Coronary artery (tissue), 2 donors: ENCODE measurements around the gene ZDHHC23.

ENCODE experiments used
- DNase-seq: peaks from one replicate; pipeline ENCODE4 v3.0.0-alpha.2; 2017; ENCODE audit warnings: low spot score
- H3K27ac ChIP-seq, 2 donors: fragments of 200-600 bp; sonication (generic); one replicate each; pipeline ENCODE4 v1.5.1; 2016 to 2019
- H3K4me3 ChIP-seq: fragments of 200-600 bp; sonication (generic); 2 replicates; pipeline ENCODE4 v1.5.1; 2016; ENCODE audit warnings: mild to moderate bottlenecking, moderate library complexity
- TF ChIP-seq, protein P1 (sequence below): fragments of 200-600 bp; sonication (generic); IDR thresholded peaks from one replicate; pipeline ENCODE4 v1.5.1; 2019; ENCODE audit warnings: antibody characterized with exemption

Gene ZDHHC23

DNA sequence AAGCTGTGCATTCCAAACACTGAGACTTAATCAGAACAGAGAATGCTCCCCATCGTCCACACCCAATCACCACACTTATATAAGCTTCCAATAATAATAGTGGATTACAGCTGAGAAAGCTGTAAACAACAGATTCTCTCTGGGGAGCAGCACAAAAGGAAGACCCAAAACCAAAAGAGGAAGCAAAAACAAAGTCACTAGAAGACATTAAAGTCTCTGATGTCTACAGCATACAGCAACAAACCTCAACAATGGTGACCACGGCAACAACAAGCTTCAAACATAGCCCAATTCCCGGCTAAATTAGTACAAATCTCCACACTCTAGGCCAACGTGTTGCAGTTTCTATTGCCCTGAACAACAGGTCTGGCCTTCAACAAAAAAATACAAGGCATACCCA, 37.7 kb downstream of the ZDHHC23 start:
- TF ChIP-seq, protein P1, sequence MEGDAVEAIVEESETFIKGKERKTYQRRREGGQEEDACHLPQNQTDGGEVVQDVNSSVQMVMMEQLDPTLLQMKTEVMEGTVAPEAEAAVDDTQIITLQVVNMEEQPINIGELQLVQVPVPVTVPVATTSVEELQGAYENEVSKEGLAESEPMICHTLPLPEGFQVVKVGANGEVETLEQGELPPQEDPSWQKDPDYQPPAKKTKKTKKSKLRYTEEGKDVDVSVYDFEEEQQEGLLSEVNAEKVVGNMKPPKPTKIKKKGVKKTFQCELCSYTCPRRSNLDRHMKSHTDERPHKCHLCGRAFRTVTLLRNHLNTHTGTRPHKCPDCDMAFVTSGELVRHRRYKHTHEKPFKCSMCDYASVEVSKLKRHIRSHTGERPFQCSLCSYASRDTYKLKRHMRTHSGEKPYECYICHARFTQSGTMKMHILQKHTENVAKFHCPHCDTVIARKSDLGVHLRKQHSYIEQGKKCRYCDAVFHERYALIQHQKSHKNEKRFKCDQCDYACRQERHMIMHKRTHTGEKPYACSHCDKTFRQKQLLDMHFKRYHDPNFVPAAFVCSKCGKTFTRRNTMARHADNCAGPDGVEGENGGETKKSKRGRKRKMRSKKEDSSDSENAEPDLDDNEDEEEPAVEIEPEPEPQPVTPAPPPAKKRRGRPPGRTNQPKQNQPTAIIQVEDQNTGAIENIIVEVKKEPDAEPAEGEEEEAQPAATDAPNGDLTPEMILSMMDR = no peak
- no peak overlapping the region for H3K4me3 ChIP-seq
- no peak overlapping the region for H3K27ac ChIP-seq
- DNase-seq = no peak

DNA sequence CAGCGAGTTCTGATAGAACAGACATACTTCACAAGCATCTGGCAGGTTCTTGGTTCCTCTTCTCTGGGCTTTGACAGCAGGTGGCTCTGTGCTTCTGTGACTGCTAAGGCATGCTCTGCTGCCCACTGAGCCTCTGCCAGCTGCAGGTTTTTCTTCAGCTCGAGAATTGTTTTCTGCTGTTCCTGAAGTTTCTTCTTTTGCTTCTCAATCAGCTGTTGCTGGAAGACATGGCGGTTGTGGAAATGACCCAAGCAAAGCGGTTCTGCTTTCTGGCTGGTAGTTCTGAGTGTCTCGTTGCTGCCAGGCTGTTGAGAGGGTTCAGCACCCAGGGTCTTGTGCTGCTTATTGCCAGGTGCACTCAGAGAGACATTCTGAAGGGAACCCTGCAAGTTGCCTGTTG, 57.7 kb downstream of the ZDHHC23 start:
- no peak for DNase-seq
- H3K4me3 ChIP-seq = no peak overlapping the region
- no peak overlapping the region for H3K27ac ChIP-seq
- TF ChIP-seq, protein P1 = no peak

DNA sequence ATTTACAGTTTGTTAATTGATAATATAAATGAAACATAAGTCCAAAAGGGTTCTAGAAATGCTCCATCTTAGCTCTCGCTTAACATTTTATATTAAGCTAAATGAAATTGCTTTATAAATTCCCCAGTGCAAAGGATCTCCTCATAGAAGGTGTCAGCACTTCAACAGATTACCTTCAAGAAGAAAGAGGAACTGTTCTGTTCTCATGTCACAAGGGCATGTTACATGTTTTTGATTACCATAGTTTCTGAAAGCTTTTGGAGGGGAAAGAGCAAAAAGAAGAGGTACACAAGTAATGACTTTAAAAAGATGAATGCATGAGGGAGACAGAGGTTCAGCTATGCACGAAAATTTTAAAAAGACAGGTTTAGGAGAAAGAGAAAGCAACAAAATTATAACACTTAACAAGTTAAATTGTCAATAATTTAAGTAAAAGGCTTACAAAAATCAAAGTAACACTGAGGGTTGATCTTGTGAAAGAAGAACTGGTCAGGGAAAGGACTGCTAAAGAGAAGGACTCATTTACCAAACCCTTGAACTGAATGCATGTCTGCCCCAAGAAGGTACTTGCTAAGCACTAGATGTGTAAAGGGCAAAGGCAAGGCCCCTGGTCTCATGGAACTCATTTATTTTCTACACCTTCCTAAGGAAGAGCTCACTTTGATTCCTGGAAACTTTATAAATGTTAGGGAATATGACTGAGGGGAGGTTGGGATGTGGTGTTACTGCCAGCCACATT, 63.4 kb downstream of the ZDHHC23 start:
- TF ChIP-seq, protein P1 = no peak
- no peak for DNase-seq
- no peak overlapping the region for H3K4me3 ChIP-seq
- no peak overlapping the region for H3K27ac ChIP-seq
